Middle frontal gyrus (tissue), 1 donor: Measurements from ENCODE around the gene ANKHD1.
"Not testable (repeated sequence)": the region's sequence is repeated elsewhere in the genome, so short reads cannot be mapped to it uniquely, and the experiment has no call there.

Experiments
- DNase-seq: peaks from one replicate; pipeline ENCODE4 v3.0.0-alpha.2; 2015; ENCODE audit warnings: low spot score; ENCODE audit errors: extremely low spot score

Gene ANKHD1

DNA sequence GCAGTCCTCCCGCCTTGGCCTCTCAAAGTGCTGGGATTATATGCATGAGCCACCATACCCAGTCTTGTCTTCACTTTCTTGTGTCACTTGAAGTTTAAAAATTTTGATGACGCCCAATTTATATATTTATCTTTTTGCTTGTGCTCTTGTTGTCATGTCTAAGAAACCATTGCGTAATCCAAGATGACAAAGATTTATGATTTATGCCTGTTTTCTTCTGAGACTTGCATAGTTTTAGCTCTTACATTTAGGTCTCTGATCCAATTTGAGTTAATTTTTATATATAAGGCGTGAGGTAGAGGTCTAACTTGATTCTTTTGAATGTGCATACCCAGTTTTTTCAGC, 18.6 kb downstream of the ANKHD1 start:
- DNase-seq, result no peak

- no peak for DNase-seq
Measured at GRCh38 chr5:140420665-140421361, 19.2 kb downstream of the ANKHD1 start.

GRCh38 chr5:140421375-140421774, 19.7 kb downstream of the ANKHD1 start:
- not testable (repeated sequence) for DNase-seq

DNA sequence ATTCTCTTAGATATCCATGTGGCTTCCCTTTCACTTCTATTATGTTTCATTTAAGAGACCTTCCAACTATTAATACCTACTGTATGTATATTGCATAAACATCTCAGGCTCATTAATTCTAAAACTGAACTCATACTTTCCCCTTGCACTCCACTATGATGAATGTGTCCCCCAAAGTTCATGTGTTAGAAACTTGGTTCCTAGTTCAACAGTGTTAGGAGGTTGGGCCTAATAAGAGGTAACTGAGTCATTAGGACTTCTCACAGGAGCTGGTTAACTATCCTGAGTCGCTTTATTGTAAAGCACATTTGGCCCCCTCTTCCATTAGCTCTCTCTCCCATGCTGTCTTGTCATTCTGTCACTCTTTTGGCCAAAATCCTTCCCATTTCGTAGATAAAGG, 22.0 kb downstream of the ANKHD1 start:
- no peak for DNase-seq

DNA sequence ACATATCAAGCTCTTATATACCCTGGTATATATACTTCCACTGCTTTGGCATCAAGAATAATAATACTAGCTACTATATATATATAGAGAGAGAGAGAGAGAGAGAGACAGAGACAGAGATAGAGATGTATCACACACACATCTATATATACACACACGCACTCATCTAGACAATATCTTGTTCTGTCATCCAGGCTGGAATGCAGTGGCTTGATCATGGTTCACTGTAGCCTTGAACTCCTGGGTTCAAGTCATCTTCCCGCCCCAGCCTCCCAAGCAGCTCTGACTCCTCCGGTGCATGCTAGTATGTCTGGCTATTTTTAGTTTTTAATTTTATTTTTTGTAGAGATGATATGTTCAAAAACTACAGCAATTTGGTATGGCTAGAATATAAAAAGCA, 22.5 kb downstream of the ANKHD1 start:
- no peak for DNase-seq

DNA sequence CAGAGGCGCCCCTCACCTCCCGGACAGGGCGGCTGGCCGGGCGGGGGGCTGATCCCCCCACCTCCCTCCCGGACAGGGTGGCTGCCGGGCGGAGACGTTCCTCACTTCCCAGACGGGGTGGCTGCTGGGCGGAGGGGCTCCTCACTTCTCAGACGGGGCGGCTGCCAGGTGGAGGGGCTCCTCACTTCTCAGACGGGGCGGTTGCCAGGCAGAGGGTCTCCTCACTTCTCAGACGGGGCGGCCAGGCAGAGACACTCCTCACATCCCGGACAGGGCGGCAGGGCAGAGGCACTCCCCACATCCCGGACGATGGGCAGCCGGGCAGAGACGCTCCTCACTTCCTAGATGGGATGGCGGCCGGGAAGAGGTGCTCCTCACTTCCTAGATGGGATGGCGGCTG, 26.1 kb downstream of the ANKHD1 start:
- DNase-seq, result not testable (repeated sequence)

DNA sequence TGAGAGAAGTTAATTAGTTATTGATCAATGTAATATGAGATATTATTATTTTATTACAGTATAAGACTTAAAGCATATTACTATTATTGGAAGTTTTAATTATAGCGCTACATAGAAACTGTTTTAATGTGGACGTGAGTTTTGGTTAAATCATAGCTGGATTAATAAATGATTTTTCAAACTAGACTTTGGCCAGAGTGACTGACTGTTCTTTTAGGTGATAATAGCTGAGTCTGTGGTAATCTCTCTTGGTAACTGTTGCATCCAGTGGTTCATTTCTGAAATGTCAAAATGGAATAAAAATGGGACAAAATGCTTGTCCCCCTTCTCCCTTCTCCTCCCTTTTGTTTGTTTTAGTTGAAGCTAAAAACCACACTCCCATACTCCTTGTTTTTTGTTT, 28.1 kb downstream of the ANKHD1 start:
- DNase-seq, result no peak

GRCh38 chr5:140432212-140432611, 30.6 kb downstream of the ANKHD1 start:
- DNase-seq, result no peak

DNA sequence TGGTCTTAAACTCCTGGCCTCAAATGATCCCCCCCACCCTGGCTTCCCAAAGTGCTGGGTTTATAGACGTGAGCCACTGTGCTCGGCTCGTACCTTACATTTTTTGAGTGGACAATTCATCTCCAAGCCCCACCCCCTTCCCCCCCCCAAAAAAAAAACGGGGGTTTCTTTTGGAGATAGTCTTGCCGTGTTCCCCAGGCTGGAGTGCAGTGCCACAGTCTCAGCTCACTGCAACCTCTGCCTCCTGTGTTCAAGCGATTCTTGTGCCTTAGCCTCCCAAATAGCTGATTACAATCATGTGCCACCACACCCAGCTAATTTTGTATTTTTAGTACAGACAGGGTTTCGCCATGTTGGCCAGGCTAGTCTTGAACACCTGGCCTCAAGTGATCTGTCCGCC, 31.3 kb downstream of the ANKHD1 start:
- no peak for DNase-seq

DNA sequence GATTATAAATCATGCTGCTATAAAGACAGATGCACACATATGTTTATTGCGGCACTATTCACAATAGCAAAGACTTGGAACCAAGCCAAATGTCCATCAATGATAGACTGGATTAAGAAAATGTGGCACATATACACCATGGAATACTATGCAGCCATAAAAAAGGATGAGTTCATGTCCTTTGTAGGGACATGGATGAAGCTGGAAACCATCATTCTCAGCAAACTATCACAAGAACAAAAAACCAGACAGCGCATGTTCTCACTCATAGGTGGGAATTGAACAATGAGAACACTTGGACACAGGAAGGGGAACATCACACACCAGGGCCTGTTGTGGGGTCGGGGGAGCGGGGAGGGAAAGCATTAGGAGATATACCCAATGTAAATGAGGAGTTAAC, 55.7 kb downstream of the ANKHD1 start:
- not testable (repeated sequence) for DNase-seq

DNA sequence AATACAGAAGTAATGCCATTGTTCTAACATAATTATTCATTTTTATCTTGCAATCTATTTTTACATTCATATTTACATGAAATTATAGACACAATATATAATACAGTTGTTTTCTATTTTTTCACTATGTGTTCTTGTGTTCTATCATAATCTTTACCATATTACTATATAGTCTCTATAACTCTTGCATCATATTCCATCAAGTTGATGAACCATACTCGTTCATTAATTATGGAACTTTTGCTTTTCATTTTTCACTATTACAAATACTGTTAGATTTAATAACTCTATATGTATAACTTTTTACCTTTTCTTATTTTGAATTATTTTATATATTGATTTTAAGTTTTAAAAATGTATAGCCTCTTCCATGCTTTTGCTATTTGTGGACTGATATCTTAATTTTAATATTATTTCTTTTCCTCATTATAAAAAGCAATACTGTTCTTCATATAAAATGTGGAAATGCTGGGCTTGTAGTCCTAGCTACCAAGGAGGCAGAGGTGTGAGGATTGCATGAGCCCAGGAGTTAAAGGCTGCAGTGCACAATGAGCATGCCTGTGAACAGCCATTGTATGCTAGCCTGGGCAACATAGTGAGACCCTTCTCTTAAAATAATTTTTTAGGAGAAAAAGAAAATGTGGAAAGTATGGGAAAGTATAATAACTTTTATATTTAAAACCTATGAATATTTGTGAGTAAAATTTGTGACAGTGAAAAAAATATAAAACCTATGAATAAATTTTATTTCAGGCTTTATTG, 65.5 kb downstream of the ANKHD1 start:
- DNase-seq, result no peak

GRCh38 chr5:140468188-140468587, 66.6 kb downstream of the ANKHD1 start:
- no peak for DNase-seq

- no peak for DNase-seq
Measured at GRCh38 chr5:140469259-140469658, 67.6 kb downstream of the ANKHD1 start.

- no peak for DNase-seq
Measured at GRCh38 chr5:140480310-140481014, 78.8 kb downstream of the ANKHD1 start.

DNA sequence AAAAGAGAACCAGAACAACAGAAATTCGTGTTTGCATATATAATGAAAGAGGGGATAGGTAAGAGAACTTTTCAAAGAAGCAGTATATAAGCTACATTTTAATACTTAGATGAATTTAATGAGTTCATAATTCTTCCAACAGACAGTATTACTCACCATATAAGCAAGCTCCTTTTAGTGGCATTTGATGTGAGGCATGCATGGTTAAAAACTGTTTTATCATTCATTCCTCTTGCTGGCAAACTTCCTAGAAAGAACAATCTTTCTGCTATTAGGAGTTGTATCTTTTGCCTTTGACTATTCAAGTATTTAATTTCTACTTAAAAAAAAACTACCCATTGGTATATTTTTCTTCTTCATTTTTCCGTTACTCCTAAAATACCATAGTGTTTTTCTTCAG, 80.1 kb downstream of the ANKHD1 start:
- DNase-seq, result no peak

DNA sequence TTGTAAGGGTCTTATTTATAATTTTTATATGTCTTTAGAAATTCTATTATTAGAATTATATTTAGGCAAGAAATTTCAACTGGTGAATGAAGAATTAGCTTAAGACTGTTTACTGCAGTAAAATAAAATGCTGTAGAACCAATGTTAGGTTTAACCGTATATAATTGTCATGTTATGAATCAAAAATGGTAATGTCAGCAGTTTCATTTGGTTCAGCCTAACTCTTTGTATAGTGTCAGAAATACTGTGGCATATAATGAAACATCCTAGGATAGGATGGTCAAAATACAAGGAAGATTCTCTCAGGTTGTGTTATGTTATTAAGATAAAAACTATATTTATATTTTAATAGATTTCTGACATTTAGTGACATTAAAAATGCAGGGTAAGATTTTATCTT, 81.4 kb downstream of the ANKHD1 start:
- DNase-seq, result no peak

- not testable (repeated sequence) for DNase-seq
Measured at GRCh38 chr5:140488141-140488540, 86.5 kb downstream of the ANKHD1 start.

GRCh38 chr5:140488914-140489313, 87.3 kb downstream of the ANKHD1 start:
- DNase-seq, result no peak

GRCh38 chr5:140497897-140498296, 96.3 kb downstream of the ANKHD1 start:
- no peak for DNase-seq

GRCh38 chr5:140498591-140498990, 97.0 kb downstream of the ANKHD1 start:
- no peak for DNase-seq

GRCh38 chr5:140502834-140503233, 101.2 kb downstream of the ANKHD1 start:
- DNase-seq, result no peak

DNA sequence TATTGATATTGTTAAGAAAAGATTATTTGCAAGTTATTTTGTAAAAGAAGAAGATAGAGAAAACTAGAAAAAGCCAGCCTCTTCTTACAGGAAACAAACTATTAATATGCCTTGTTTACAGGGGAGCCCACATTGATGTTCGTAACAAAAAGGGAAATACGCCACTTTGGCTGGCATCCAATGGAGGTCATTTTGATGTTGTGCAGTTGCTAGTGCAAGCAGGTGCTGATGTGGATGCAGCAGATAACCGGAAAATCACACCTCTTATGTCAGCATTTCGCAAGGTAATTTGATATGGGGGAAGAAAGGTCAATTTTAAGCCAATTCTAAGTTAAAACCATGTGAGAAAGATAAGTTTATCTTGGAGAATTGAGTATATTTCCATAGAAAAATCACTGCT, 108.3 kb downstream of the ANKHD1 start:
- DNase-seq, result no peak
